NCI-H748 (cell line): Measurements from ENCODE around the gene USP36.

ENCODE experiments used
- DNase-seq: peaks from one replicate; lab custom pipeline; 2025; ENCODE audit not compliant: unreplicated experiment; lab: John Stamatoyannopoulos, UW

USP36 gene

GRCh38 chr17:78839762-78840529, 668 bp downstream of the USP36 start:
- peak; percentile 36 for DNase-seq

GRCh38 chr17:78839235-78839761, 1.3 kb downstream of the USP36 start:
- peak; percentile 18 for DNase-seq

- peak; percentile 50 for DNase-seq
Measured at GRCh38 chr17:78838574-78839005, 2.0 kb downstream of the USP36 start.

- DNase-seq, result no peak
Measured at GRCh38 chr17:78836420-78837021, 4.1 kb downstream of the USP36 start.

GRCh38 chr17:78834571-78834970, 6.0 kb downstream of the USP36 start:
- no peak for DNase-seq

- no peak for DNase-seq
Measured at GRCh38 chr17:78832541-78832810, 8.1 kb downstream of the USP36 start.

- DNase-seq, result peak; percentile 9
Measured at GRCh38 chr17:78831688-78832540, 8.7 kb downstream of the USP36 start.

GRCh38 chr17:78829477-78829876, 11.1 kb downstream of the USP36 start:
- no peak for DNase-seq

GRCh38 chr17:78828470-78829185, 12.0 kb downstream of the USP36 start:
- no peak for DNase-seq

- DNase-seq, result no peak
Measured at GRCh38 chr17:78826836-78827509, 13.6 kb downstream of the USP36 start.

GRCh38 chr17:78826421-78826820, 14.2 kb downstream of the USP36 start:
- no peak for DNase-seq

GRCh38 chr17:78825696-78826095, 14.9 kb downstream of the USP36 start:
- no peak for DNase-seq

- no peak for DNase-seq
Measured at GRCh38 chr17:78824240-78824639, 16.4 kb downstream of the USP36 start.

- DNase-seq, result no peak
Measured at GRCh38 chr17:78823282-78824046, 17.1 kb downstream of the USP36 start.

GRCh38 chr17:78822552-78822951, 18.1 kb downstream of the USP36 start:
- DNase-seq, result no peak

- DNase-seq, result no peak
Measured at GRCh38 chr17:78821961-78822360, 18.7 kb downstream of the USP36 start.

GRCh38 chr17:78820841-78821240, 19.8 kb downstream of the USP36 start:
- DNase-seq, result no peak

GRCh38 chr17:78819806-78820792, 20.5 kb downstream of the USP36 start:
- no peak for DNase-seq

GRCh38 chr17:78819402-78819801, 21.2 kb downstream of the USP36 start:
- no peak for DNase-seq
